RWPE1 (cell line): Measurements from ENCODE around the gene IRS2.

Experiments used
- CTCF ChIA-PET: fragments of 350-600 bp; sonication (Branson Sonifier 250); formaldehyde crosslinking; extraction: SDS; loops from one replicate; lab custom pipeline; 2021; lab: Yijun Ruan, JAX
- POLR2A ChIA-PET: fragments of 400-600 bp; formaldehyde crosslinking; extraction: SDS; loops from one replicate; lab custom pipeline; 2020; ENCODE audit warnings: antibody characterized with exemption; ENCODE audit not compliant: low non-redundant PET; lab: Yijun Ruan, JAX
- DNase-seq: peaks from one replicate; pipeline ENCODE4 v3.0.0; 2012; ENCODE audit warnings: low spot score
- H3K27ac ChIP-seq: fragments of 450-650 bp; 2 replicates; pipeline ENCODE4 v1.5.1; 2017
- CTCF ChIP-seq: fragments of 450-650 bp; conservative IDR thresholded peaks from 2 replicates; pipeline ENCODE4 v1.5.1; 2017; ENCODE audit warnings: low read depth, mild to moderate bottlenecking

Gene IRS2

GRCh38 chr13:109782066-109782822, 4.1 kb downstream of the IRS2 start:
- ChIA-PET CTCF (no interaction called here), POLR2A (no interaction called here)
- no peak for TF ChIP-seq CTCF
- DNase-seq = no peak
- peak overlapping the region; percentile 95 for H3K27ac ChIP-seq

GRCh38 chr13:109781384-109782065, 4.9 kb downstream of the IRS2 start:
- POLR2A ChIA-PET = no interaction called here
- CTCF ChIA-PET = interaction anchor here (0.6 to 0.7 kb wide), 4 partner anchors 192 to 506 kb away, joined by 3 to 5 read pairs (median 3); no protein-coding TSS in a partner anchor
- TF ChIP-seq CTCF = no peak
- H3K27ac ChIP-seq = peak overlapping the region; percentile 95
- no peak for DNase-seq

GRCh38 chr13:109780845-109781383, 5.5 kb downstream of the IRS2 start:
- DNase-seq = no peak
- H3K27ac ChIP-seq = peak overlapping the region; percentile 95
- ChIA-PET POLR2A (interaction anchor here (0.5 to 0.6 kb wide), 2 partner anchors 243 to 636 kb away, joined by 3 to 4 read pairs; no protein-coding TSS in a partner anchor), CTCF (interaction anchor here (0.6 to 1.4 kb wide), 5 partner anchors 191 to 866 kb away, joined by 3 to 5 read pairs (median 3); no protein-coding TSS in a partner anchor)
- no peak for TF ChIP-seq CTCF

GRCh38 chr13:109779876-109780510, 6.4 kb downstream of the IRS2 start:
- POLR2A ChIA-PET = interaction anchor here (0.6 kb wide), 1 partner anchor 635 kb away, joined by 3 read pairs; no protein-coding TSS in a partner anchor
- no peak for DNase-seq
- CTCF ChIA-PET = interaction anchor here (0.7 to 1.4 kb wide), 2 partner anchors 343 to 865 kb away, joined by 3 to 4 read pairs; no protein-coding TSS in a partner anchor
- no peak for TF ChIP-seq CTCF
- H3K27ac ChIP-seq = peak overlapping the region; percentile 69

GRCh38 chr13:109779074-109779473, 7.3 kb downstream of the IRS2 start:
- CTCF ChIA-PET = no interaction called here
- no peak for DNase-seq
- POLR2A ChIA-PET = no interaction called here
- no peak for TF ChIP-seq CTCF
- H3K27ac ChIP-seq = no peak overlapping the region

- DNase-seq = no peak
- ChIA-PET CTCF (no interaction called here), POLR2A (no interaction called here)
- TF ChIP-seq CTCF = no peak
- H3K27ac ChIP-seq = no peak overlapping the region
Measured at GRCh38 chr13:109778102-109778542, 8.3 kb downstream of the IRS2 start.
